ENCODE measurements around the gene NEURL4. TPM values are rescaled to one million over a fixed set of nuclear protein-coding genes. Genes with fewer than 3 reads are reported as not detected.

NEURL4 gene
- total and polyA plus RNA-seq, 2 donors (not counting 3 experiments of a cell fraction or from before 2014, with no cell fraction given), result 32.0 to 44.9 TPM

- no peaks in the 10 kb centered on the region for H3K36me3 ChIP-seq (ENCODE audit: control insufficient read depth in 2 of 2, extremely low read depth in 1 of 2, insufficient read depth in 2 of 2, low read length in 2 of 2)
- no peak overlapping the region for H3K9ac ChIP-seq (replicated peaks; ENCODE audit: extremely low read depth, insufficient read depth, low read length)
- FAIRE-seq (no peak), DNase-seq (ENCODE audit: low read depth, low spot score) (no peak)
- H3K4me2 ChIP-seq (ENCODE audit: insufficient read depth, low read length), result no peak overlapping the region
- no TSS peak for BruUV-seq (replicated peaks)
- peaks cover 8% of the 10 kb centered on the region for H3K4me1 ChIP-seq (ENCODE audit: control insufficient read depth, extremely low read depth, insufficient read depth, low read length)
- POLR2A ChIA-PET, result no interaction called here
- H4K20me1 ChIP-seq (replicated peaks; ENCODE audit: control insufficient read depth, extremely low read depth, insufficient read depth, low read length), result no peaks in the 10 kb centered on the region
- intact Hi-C loops (cut with micrococcal nuclease) (no loop called here), dilution Hi-C loops (cut with MboI; ENCODE audit: extremely low pct_ligation_motif_present, low sequenced_read_pairs) (no loop called here)
- CTCF ChIA-PET, result interaction anchor here (1.9 kb wide), 1 partner anchor 12 kb away, joined by 4 read pairs; the partner anchor contains the start of gene SLC2A4
- H3K9me1 ChIP-seq (replicated peaks; ENCODE audit: control insufficient read depth, extremely low read depth, insufficient read depth, low read length), result no peaks in the 10 kb centered on the region
- H3K79me2 ChIP-seq (ENCODE audit: control insufficient read depth, insufficient read depth, low read length), result no peaks in the 10 kb centered on the region
- TF ChIP-seq EZH2 (IDR thresholded peaks at IDR 0.05; ENCODE audit: borderline replicate concordance, low read depth, low read length, severe bottlenecking) (peak; percentile 76), MAX (IDR thresholded peaks at IDR 0.05; ENCODE audit: insufficient read depth, insufficient read length) (no peak), CTCF (IDR thresholded peaks at IDR 0.05; ENCODE audit: extremely low read depth in 1 of 2, insufficient read depth in 1 of 2, low read depth in 1 of 2, low read length in 2 of 2) (no peak)
- no peaks in the 10 kb centered on the region for H3K9me3 ChIP-seq (replicated peaks; ENCODE audit: control insufficient read depth, insufficient read depth, low read length)
- no peak overlapping the region for H3K4me3 ChIP-seq (replicated peaks in 1 of 3; ENCODE audit: insufficient read depth in 1 of 3, low read depth in 1 of 3, low read length in 3 of 3)
- peaks cover 16 to 28% of the 10 kb centered on the region in 2 experiments for H3K27me3 ChIP-seq (ENCODE audit: control insufficient read depth in 2 of 2, insufficient read depth in 2 of 2, low read length in 2 of 2)
- H3K27ac ChIP-seq (ENCODE audit: insufficient read depth, low read depth, low read length), result no peak overlapping the region
- peak overlapping the region; percentile 44 for H2AFZ ChIP-seq (ENCODE audit: low read depth, low read length)
Measured at GRCh38 chr17:7293816-7294613, 35.1 kb downstream of the NEURL4 start.

GRCh38 chr17:7293159-7293558 lies 36.0 kb downstream of the NEURL4 start:
- no TSS peak for BruUV-seq (replicated peaks)
- Histone ChIP-seq H2AFZ (ENCODE audit: low read depth, low read length) (no peak overlapping the region), H3K27ac (ENCODE audit: insufficient read depth, low read depth, low read length) (no peak overlapping the region), H3K9ac (replicated peaks; ENCODE audit: extremely low read depth, insufficient read depth, low read length) (no peak overlapping the region), H3K4me3 (replicated peaks in 1 of 3; ENCODE audit: insufficient read depth in 1 of 3, low read depth in 1 of 3, low read length in 3 of 3) (no peak overlapping the region), H3K9me3 (replicated peaks; ENCODE audit: control insufficient read depth, insufficient read depth, low read length) (no peaks in the 10 kb centered on the region), H3K4me2 (ENCODE audit: insufficient read depth, low read length) (no peak overlapping the region), H4K20me1 (replicated peaks; ENCODE audit: control insufficient read depth, extremely low read depth, insufficient read depth, low read length) (no peaks in the 10 kb centered on the region), H3K79me2 (ENCODE audit: control insufficient read depth, insufficient read depth, low read length) (no peaks in the 10 kb centered on the region), H3K4me1 (ENCODE audit: control insufficient read depth, extremely low read depth, insufficient read depth, low read length) (peaks cover 8% of the 10 kb centered on the region), H3K36me3 (ENCODE audit: control insufficient read depth in 2 of 2, extremely low read depth in 1 of 2, insufficient read depth in 2 of 2, low read length in 2 of 2) (no peaks in the 10 kb centered on the region), H3K27me3 (ENCODE audit: control insufficient read depth in 2 of 2, insufficient read depth in 2 of 2, low read length in 2 of 2) (peaks cover 20 to 31% of the 10 kb centered on the region in 2 experiments), H3K9me1 (replicated peaks; ENCODE audit: control insufficient read depth, extremely low read depth, insufficient read depth, low read length) (no peaks in the 10 kb centered on the region)
- CTCF ChIA-PET, result interaction anchor here (1.2 to 1.9 kb wide), 2 partner anchors 12 to 73 kb away, joined by 4 read pairs; partner anchors contain the start of gene SLC2A4
- TF ChIP-seq EZH2 (IDR thresholded peaks at IDR 0.05; ENCODE audit: borderline replicate concordance, low read depth, low read length, severe bottlenecking) (no peak), JUN (IDR thresholded peaks at IDR 0.05; ENCODE audit: borderline replicate concordance, insufficient read depth, insufficient read length, low read depth) (no peak), POLR2A (IDR thresholded peaks at IDR 0.05; ENCODE audit: low read depth, low read length) (no peak), FOS (IDR thresholded peaks at IDR 0.05; ENCODE audit: borderline replicate concordance, insufficient read depth, low read length) (no peak), POLR2AphosphoS5 (IDR thresholded peaks at IDR 0.05; ENCODE audit: insufficient read depth, low read depth, low read length) (no peak), GATA2 (IDR thresholded peaks at IDR 0.05; ENCODE audit: insufficient read depth, insufficient read length, low read depth, low read length) (no peak), CTCF (IDR thresholded peaks at IDR 0.05; ENCODE audit: extremely low read depth in 1 of 2, insufficient read depth in 1 of 2, low read depth in 1 of 2, low read length in 2 of 2) (no peak), MYC (IDR thresholded peaks at IDR 0.05; ENCODE audit: low read depth, low read length) (no peak), MAX (IDR thresholded peaks at IDR 0.05; ENCODE audit: insufficient read depth, insufficient read length) (no peak)
- dilution Hi-C loops (cut with MboI; ENCODE audit: extremely low pct_ligation_motif_present, low sequenced_read_pairs), result no loop called here
- intact Hi-C loops (cut with micrococcal nuclease), result no loop called here
- DNase-seq (ENCODE audit: low read depth, low spot score), result no peak
- POLR2A ChIA-PET, result no interaction called here
- FAIRE-seq, result no peak

All from endothelial cell of umbilical vein (primary cell).